GM10248 (cell line): Measurements from ENCODE around the gene LIMK2.
"Not testable (repeated sequence)": the region's sequence is repeated elsewhere in the genome, so short reads cannot be mapped to it uniquely, and the experiment has no call there.

Experiments used
- CTCF ChIA-PET: fragments of 300-600 bp; sonication (Branson Sonifier 250); formaldehyde crosslinking; extraction: SDS; loops from one replicate; lab custom pipeline; 2021; ENCODE audit warnings: antibody characterized with exemption; lab: Yijun Ruan, JAX
- POLR2A ChIA-PET: fragments of 350-650 bp; sonication (Branson Sonifier 250); formaldehyde crosslinking; extraction: SDS; loops from one replicate; lab custom pipeline; 2020; ENCODE audit warnings: antibody characterized with exemption; lab: Yijun Ruan, JAX
- DNase-seq: peaks from one replicate; pipeline ENCODE4 v3.0.0; 2012; ENCODE audit errors: extremely low spot score
- TF ChIP-seq, protein P1 (sequence below): IDR thresholded peaks from 2 replicates; pipeline ENCODE4 v1.5.1; 2012; ENCODE audit warnings: mild to moderate bottlenecking, low read depth; ENCODE audit errors: extremely low read depth, missing control alignments, control extremely low read depth

The LIMK2 gene

DNA sequence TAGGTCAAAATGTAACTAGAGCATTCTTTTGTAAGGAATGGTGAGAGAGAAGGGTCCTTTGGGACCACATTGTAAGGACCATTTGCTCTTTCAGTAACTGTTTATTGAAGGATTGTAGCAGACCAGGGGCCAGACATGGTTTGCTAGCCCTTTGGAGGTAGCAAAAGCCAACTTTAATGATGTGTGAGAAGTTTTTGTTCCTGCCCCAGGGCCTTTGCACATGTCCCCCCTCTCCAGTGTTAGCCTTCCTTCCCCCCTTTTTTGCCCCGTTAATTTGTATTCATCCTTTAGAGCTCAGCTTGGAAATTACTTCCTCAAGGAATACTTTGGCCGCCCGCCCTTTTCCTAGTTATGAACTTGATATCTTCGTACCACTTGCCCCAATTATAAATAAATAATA lies 9.0 kb downstream of the LIMK2 start:
- ChIA-PET POLR2A (no interaction called here), CTCF (interaction anchor here (1.1 to 14.3 kb wide), 3 partner anchors 9 to 14 kb away, joined by 3 to 200 read pairs (median 72); partner anchors contain the start of gene LIMK2)
- DNase-seq: no peak
- TF ChIP-seq, protein P1, sequence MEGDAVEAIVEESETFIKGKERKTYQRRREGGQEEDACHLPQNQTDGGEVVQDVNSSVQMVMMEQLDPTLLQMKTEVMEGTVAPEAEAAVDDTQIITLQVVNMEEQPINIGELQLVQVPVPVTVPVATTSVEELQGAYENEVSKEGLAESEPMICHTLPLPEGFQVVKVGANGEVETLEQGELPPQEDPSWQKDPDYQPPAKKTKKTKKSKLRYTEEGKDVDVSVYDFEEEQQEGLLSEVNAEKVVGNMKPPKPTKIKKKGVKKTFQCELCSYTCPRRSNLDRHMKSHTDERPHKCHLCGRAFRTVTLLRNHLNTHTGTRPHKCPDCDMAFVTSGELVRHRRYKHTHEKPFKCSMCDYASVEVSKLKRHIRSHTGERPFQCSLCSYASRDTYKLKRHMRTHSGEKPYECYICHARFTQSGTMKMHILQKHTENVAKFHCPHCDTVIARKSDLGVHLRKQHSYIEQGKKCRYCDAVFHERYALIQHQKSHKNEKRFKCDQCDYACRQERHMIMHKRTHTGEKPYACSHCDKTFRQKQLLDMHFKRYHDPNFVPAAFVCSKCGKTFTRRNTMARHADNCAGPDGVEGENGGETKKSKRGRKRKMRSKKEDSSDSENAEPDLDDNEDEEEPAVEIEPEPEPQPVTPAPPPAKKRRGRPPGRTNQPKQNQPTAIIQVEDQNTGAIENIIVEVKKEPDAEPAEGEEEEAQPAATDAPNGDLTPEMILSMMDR: no peak

DNA sequence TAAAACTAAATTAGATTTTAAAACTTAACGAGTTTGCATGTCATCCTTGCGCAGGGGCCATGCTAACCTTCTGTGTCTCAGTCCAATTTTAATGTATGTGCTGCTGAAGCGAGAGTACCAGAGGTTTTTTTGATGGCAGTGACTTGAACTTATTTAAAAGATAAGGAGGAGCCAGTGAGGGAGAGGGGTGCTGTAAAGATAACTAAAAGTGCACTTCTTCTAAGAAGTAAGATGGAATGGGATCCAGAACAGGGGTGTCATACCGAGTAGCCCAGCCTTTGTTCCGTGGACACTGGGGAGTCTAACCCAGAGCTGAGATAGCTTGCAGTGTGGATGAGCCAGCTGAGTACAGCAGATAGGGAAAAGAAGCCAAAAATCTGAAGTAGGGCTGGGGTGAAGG lies 10.6 kb downstream of the LIMK2 start:
- CTCF ChIA-PET: interaction anchor here (1.0 to 14.3 kb wide), 4 partner anchors 8 to 138 kb away, joined by 3 to 200 read pairs (median 39); partner anchors contain the start of gene LIMK2
- no peak for DNase-seq
- TF ChIP-seq, protein P1: no peak
- POLR2A ChIA-PET: no interaction called here

DNA sequence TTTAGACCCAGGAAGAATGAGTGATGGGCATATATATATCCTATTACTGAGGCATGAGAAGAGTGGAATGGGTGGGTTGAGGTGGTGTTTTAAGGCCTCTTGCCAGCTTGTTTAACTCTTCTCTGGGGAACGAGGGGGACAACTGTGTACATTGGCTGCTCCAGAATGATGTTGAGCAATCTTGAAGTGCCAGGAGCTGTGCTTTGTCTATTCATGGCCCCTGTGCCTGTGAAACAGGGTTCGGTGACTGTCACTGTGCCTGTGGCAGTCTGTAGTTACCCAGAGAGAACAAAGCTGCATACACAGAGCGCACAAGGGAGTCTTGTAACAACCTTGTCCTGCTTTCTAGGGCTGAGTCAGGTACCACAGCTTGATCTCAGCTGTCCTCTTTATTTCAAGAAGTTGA lies 11.7 kb downstream of the LIMK2 start:
- no peak for DNase-seq
- TF ChIP-seq, protein P1: no peak
- POLR2A ChIA-PET: interaction anchor here (1.2 kb wide), 1 partner anchor 11 kb away, joined by 4 read pairs; no protein-coding TSS in a partner anchor
- CTCF ChIA-PET: interaction anchor here (1.6 to 14.3 kb wide), 5 partner anchors 7 to 139 kb away, joined by 4 to 200 read pairs (median 7); partner anchors contain the start of gene LIMK2

DNA sequence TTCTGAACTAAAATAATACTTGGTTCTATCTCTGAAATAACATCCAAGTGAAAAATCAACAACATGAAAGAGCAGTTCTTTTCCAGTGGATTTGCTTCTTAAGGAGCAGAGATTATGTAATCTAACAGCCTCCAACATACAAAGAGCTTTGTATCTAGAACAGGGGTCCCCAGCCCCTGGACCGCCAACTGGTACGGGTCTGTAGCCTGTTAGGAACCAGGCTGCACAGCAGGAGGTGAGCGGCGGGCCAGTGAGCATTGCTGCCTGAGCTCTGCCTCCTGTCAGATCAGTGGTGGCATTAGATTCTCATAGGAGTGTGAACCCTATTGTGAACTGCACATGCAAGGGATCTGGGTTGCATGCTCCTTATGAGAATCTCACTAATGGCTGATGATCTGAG lies 12.6 kb downstream of the LIMK2 start:
- DNase-seq: not testable (repeated sequence)
- POLR2A ChIA-PET: interaction anchor here (1.2 kb wide), 1 partner anchor 12 kb away, joined by 4 read pairs; no protein-coding TSS in a partner anchor
- CTCF ChIA-PET: interaction anchor here (1.4 to 14.3 kb wide), 5 partner anchors 12 to 139 kb away, joined by 3 to 200 read pairs (median 6); partner anchors contain the start of gene LIMK2

DNA sequence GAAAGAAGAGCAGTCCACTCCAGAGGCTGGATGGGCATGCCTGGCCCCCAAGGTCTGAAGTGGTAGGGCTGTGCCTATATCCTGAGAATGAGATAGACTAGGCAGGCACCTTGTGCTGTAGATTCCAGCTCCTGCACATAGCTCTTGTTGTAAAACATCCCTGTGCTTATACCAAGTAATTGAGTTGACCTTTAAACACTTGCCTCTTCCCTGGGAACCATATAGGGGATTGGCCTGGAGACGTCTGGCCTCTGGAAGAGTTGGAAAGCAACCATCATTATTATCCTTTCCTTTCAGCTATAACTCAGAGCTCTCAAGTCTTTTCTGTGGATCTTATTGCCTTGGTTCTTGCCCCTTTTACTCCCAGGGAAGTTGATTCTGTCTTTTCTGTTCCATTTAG lies 15.1 kb downstream of the LIMK2 start:
- CTCF ChIA-PET: interaction anchor here (0.9 to 14.3 kb wide), 10 partner anchors 7 to 464 kb away, joined by 3 to 200 read pairs (median 6); partner anchors contain the start of genes LIMK2, PIK3IP1 and SELENOM
- TF ChIP-seq, protein P1: no peak
- POLR2A ChIA-PET: no interaction called here

DNA sequence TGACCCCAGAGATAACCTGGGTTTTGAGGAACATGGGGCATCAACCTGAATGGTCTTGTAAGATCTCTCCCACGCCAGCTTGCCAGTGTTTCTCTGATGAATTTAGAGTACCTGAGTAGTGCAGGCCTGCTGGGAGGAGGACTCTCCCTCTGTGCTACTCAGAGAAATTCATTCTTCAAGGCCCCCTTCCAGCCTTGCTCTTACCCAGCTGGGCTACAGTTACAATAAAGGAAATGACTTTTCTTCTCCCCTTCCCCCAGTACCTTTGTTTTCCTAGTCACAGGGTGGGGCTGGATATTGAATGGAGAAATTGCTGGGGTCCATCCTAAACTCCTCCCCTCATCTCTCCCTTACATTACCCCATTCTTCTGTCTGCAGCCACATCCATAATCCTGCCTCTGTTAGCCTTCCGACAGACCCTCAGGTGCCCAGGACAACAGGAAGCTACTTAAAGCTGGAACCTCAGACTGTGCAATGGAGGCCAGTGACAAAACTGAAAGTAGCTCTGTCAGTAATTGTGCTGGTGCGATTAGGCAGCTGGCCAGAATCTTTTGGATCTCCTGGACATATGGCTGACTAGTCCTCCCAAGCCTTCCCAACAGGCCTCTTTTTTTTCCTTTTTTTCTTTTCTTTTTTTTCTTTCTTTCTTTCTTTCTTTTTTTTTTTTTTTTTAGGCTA lies 17.4 kb downstream of the LIMK2 start:
- ChIA-PET POLR2A (no interaction called here), CTCF (interaction anchor here (0.9 to 14.3 kb wide), 11 partner anchors 9 to 595 kb away, joined by 3 to 200 read pairs (median 11); partner anchors contain the start of genes LIMK2, SELENOM and SLC35E4)
- no peak for DNase-seq
- TF ChIP-seq, protein P1: no peak

More for the DNA sequence above, 15.1 kb downstream of the LIMK2 start:
- DNase-seq: no peak
